Activated CD4-positive, alpha-beta T cell treated with anti-CD3 and anti-CD28 coated beads for 1 hour (primary cell): Measurements from ENCODE around the gene SOWAHA.

ENCODE experiments used
- DNase-seq: peaks from one replicate; pipeline ENCODE4 v3.0.0-alpha.2; 2020

Gene SOWAHA

GRCh38 chr5:132812781-132813598 is at the start of gene SOWAHA:
Gene SOWAHA, plus strand, starts transcription at chr5:132813302. Its CDS starts 320 bp downstream, at chr5:132813622.
- no peak for DNase-seq

GRCh38 chr5:132764051-132764450 is 49.1 kb upstream of the SOWAHA start:
- DNase-seq: no peak

- no peak for DNase-seq
These were observed 48.3 kb upstream of the SOWAHA start for GRCh38 chr5:132764671-132765238.

GRCh38 chr5:132765311-132766019 is 47.6 kb upstream of the SOWAHA start:
- no peak for DNase-seq

- no peak for DNase-seq
These were observed 46.9 kb upstream of the SOWAHA start for GRCh38 chr5:132766020-132766805.

- DNase-seq: no peak
These were observed 46.4 kb upstream of the SOWAHA start for GRCh38 chr5:132766806-132767055.

- DNase-seq: no peak
These were observed 46.0 kb upstream of the SOWAHA start for GRCh38 chr5:132767150-132767549.

- no peak for DNase-seq
These were observed 44.6 kb upstream of the SOWAHA start for GRCh38 chr5:132768485-132768868.

- no peak for DNase-seq
These were observed 42.5 kb upstream of the SOWAHA start for GRCh38 chr5:132770476-132771159.

GRCh38 chr5:132771503-132771998 is 41.6 kb upstream of the SOWAHA start:
- no peak for DNase-seq

GRCh38 chr5:132772291-132773070 is 40.6 kb upstream of the SOWAHA start:
- no peak for DNase-seq

GRCh38 chr5:132773114-132773513 is 40.0 kb upstream of the SOWAHA start:
- DNase-seq: no peak

GRCh38 chr5:132773601-132774355 is 39.3 kb upstream of the SOWAHA start:
- no peak for DNase-seq

GRCh38 chr5:132774406-132774805 is 38.7 kb upstream of the SOWAHA start:
- no peak for DNase-seq

- no peak for DNase-seq
These were observed 38.2 kb upstream of the SOWAHA start for GRCh38 chr5:132774896-132775295.

GRCh38 chr5:132775476-132775961 is 37.6 kb upstream of the SOWAHA start:
- no peak for DNase-seq

- DNase-seq: no peak
These were observed 36.8 kb upstream of the SOWAHA start for GRCh38 chr5:132776131-132776937.

- DNase-seq: no peak
These were observed 36.2 kb upstream of the SOWAHA start for GRCh38 chr5:132776938-132777208.

GRCh38 chr5:132777209-132778069 is 35.7 kb upstream of the SOWAHA start, which contains the start of gene SEPTIN8:
Gene SEPTIN8, minus strand, starts transcription at chr5:132777239. Its CDS starts 102 bp downstream, at chr5:132777137.
- DNase-seq: no peak
